ENCODE measurements around the gene TRPM5. TPM values are rescaled to one million over a fixed set of nuclear protein-coding genes. Genes with fewer than 3 reads are reported as not detected.

TRPM5 gene
- total and polyA plus RNA-seq, 2 donors (not counting 1 experiment from before 2014, with no cell fraction given): 0.03 TPM; not detected in 1

DNA sequence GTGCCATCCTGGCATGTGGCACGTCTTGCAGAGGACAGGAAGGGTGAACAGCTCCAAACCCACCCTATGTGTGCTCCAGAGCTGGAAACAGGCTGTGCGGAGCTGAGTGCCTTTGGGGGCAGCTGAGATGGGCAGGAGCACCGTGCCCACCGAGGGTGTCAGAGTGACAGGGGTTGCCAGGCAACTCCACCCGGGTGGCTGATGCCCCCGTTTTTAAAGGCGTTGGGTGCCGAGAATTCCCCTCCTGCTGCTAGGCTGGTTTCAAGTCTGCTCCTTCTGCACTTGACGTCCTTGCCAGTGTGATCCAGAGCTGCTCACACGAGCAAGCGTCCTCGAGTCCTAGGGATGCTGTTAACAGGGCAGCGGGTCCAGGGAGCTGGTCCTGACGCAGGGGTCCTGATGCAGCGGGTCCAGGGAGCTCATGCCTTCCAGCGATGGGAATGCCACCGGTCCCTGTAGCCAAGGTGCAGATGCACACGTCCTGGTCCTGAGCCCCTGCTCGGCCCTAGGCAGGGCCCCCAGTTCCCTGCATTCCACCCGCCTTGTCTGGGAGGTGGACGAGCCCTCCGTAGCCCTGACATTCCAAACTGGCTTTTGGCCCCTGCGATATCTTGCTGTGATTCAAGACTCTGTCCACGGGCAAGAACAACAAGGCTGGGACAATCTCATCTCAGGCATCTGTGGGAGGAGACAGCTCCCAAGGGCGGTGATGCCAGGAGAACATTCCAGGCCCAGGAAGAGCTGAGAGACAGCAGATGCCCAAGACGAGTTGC lies 5.4 kb upstream of the TRPM5 start:
- DNase-seq (no peak), ATAC-seq (ENCODE audit: low read depth) (no peak)
- Histone ChIP-seq H3K4me1 (ENCODE audit: control insufficient read depth in 2 of 2, insufficient read depth in 2 of 2, low read length in 2 of 2) (peaks cover 29 to 41% of the 10 kb centered on the region in 2 donors), H4K20me1 (ENCODE audit: control insufficient read depth, insufficient read depth, low read length, poor library complexity, severe bottlenecking) (peaks cover 63% of the 10 kb centered on the region), H3K79me2 (ENCODE audit: control insufficient read depth, insufficient read depth, low read length) (peaks cover 73% of the 10 kb centered on the region), H3K27me3 (replicated peaks in 1 of 4; ENCODE audit: control extremely low read depth in 1 of 4, control insufficient read depth in 3 of 4, insufficient read depth in 4 of 4, low read length in 3 of 4) (peaks cover 0 to 6% (median 0%) of the 10 kb centered on the region in 4 experiments), H2AFZ (ENCODE audit: insufficient read depth, low read depth, low read length, poor library complexity, severe bottlenecking) (no peak overlapping the region), H3K9ac (ENCODE audit: low read length) (no peak overlapping the region), H3K36me3 (replicated peaks in 1 of 2; ENCODE audit: control extremely low read depth in 1 of 2, control insufficient read depth in 1 of 2, extremely low read depth in 1 of 2, insufficient read depth in 2 of 2, low read length in 1 of 2) (no peaks in the 10 kb centered on the region), H3K27ac (ENCODE audit: low read length in 2 of 2) (no peak overlapping the region), H3K9me3 (ENCODE audit: control extremely low read depth in 1 of 3, control insufficient read depth in 2 of 3, insufficient read depth in 1 of 3, low read length in 2 of 3) (peaks cover 0 to 6% (median 3%) of the 10 kb centered on the region in 3 donors), H3K4me3 (ENCODE audit: control extremely low read depth in 1 of 5, extremely low read depth in 1 of 5, insufficient read depth in 1 of 5, low read depth in 2 of 5, low read length in 4 of 5) (no peak overlapping the region), H3K4me2 (replicated peaks; ENCODE audit: low read depth, low read length, poor library complexity, severe bottlenecking) (no peak overlapping the region)
- ChIA-PET POLR2A (no interaction called here), CTCF (interaction anchor here (1.2 kb wide), 2 partner anchors 77 to 440 kb away, joined by 3 read pairs; no protein-coding TSS in a partner anchor)
- Mint-ChIP-seq H3K27ac (no peak overlapping the region), H3K9me3 (ENCODE audit: insufficient read depth) (no peaks in the 10 kb centered on the region), H3K27me3 (no peaks in the 10 kb centered on the region), H3K4me1 (peaks cover 24% of the 10 kb centered on the region), H3K4me3 (no peak overlapping the region)
- WGBS (ENCODE audit: insufficient coverage): 92% methylated on average over 26 of the region's 26 CpGs
- TF ChIP-seq, protein P1, sequence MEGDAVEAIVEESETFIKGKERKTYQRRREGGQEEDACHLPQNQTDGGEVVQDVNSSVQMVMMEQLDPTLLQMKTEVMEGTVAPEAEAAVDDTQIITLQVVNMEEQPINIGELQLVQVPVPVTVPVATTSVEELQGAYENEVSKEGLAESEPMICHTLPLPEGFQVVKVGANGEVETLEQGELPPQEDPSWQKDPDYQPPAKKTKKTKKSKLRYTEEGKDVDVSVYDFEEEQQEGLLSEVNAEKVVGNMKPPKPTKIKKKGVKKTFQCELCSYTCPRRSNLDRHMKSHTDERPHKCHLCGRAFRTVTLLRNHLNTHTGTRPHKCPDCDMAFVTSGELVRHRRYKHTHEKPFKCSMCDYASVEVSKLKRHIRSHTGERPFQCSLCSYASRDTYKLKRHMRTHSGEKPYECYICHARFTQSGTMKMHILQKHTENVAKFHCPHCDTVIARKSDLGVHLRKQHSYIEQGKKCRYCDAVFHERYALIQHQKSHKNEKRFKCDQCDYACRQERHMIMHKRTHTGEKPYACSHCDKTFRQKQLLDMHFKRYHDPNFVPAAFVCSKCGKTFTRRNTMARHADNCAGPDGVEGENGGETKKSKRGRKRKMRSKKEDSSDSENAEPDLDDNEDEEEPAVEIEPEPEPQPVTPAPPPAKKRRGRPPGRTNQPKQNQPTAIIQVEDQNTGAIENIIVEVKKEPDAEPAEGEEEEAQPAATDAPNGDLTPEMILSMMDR (IDR thresholded peaks at IDR 0.05): no peak
- no peak for TF ChIP-seq EZH2 (IDR thresholded peaks at IDR 0.05; ENCODE audit: borderline replicate concordance, insufficient read depth, low read depth, low read length, poor library complexity, severe bottlenecking)
- intact Hi-C loops (cut with micrococcal nuclease): no loop called here
